ENCODE results near the gene ABCC3. TPM values are rescaled to one million over a fixed set of nuclear protein-coding genes. Genes with fewer than 3 reads are reported as not detected.

Gene ABCC3
- total RNA-seq, 1 experiment from 2014 or later: 0.56 TPM

DNA sequence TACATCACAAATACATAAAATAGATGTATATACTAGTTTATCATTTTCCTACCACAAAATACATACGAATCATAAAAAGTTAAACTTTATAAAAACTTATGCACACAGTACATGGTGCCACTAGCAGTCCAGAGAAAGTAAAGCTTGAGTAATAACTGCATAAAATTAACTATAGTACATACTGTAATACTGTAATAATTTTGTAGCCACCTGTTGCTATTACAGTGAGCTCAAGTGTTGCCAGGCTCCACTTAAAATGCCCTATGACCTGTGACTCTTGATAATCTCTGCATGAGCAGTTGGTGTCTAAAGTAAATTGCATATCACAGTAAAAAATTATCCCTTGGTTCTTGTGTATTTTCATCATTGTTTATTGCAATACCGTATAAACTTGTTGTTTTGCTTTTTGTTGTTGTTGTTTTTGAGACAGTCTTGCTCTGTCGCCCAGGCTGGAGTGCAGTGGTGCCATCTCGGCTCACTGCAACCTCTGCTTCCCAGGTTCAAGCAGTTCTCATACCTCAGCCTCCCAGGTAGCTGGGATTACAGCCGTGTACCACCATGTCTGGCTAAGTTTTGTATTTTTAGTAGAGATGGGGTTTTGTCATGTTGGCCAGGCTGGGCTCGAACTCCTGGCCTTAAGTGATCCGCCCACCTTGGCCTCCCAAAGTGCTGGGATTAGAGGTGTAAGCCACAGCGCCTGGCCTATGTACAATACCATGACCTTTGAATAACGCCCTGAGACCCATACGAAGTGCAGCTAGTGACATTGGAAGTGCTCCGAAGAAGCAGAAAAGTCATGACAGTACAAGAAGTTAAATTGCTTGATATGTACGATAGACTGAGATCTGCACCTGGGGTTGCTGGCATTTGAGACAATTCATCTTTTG is 91.3 kb downstream of the ABCC3 start:
- CTCF ChIA-PET: no interaction called here
- Histone ChIP-seq H3K36me3 (ENCODE audit: insufficient read depth, low read length, poor library complexity, severe bottlenecking) (no peaks in the 10 kb centered on the region), H3K9me3 (ENCODE audit: low read depth, low read length, poor library complexity, severe bottlenecking) (no peaks in the 10 kb centered on the region), H3K27me3 (replicated peaks; ENCODE audit: insufficient read depth, low read depth, low read length, poor library complexity) (no peaks in the 10 kb centered on the region), H3K4me1 (ENCODE audit: insufficient read depth, low read length, poor library complexity, severe bottlenecking) (peaks cover 22% of the 10 kb centered on the region), H3K4me3 (ENCODE audit: low read depth, low read length, poor library complexity, severe bottlenecking) (no peak overlapping the region), H3K27ac (ENCODE audit: low read depth, low read length, poor library complexity, severe bottlenecking) (no peak overlapping the region)
- no TSS peak for BruUV-seq (replicated peaks)
- no peak for DNase-seq (ENCODE audit: low spot score)
- POLR2A ChIA-PET (ENCODE audit: low non-redundant PET): interaction anchor here (1.1 kb wide), 1 partner anchor 13 kb away, joined by 3 read pairs; no protein-coding TSS in a partner anchor
- TF ChIP-seq CTCF (conservative IDR thresholded peaks at IDR 0.05; ENCODE audit: low read depth, low read length): no peak
- no peak for TF ChIP-seq EZH2 (IDR thresholded peaks at IDR 0.05; ENCODE audit: borderline replicate concordance, low read depth, low read length, poor library complexity, severe bottlenecking)
- intact Hi-C loops (cut with micrococcal nuclease; ENCODE audit: unreplicated experiment): no loop called here

- intact Hi-C loops (cut with micrococcal nuclease; ENCODE audit: unreplicated experiment): no loop called here
- Histone ChIP-seq H3K27ac (ENCODE audit: low read depth, low read length, poor library complexity, severe bottlenecking) (no peak overlapping the region), H3K9me3 (ENCODE audit: low read depth, low read length, poor library complexity, severe bottlenecking) (no peaks in the 10 kb centered on the region), H3K4me3 (ENCODE audit: low read depth, low read length, poor library complexity, severe bottlenecking) (no peak overlapping the region), H3K36me3 (ENCODE audit: insufficient read depth, low read length, poor library complexity, severe bottlenecking) (no peaks in the 10 kb centered on the region), H3K4me1 (ENCODE audit: insufficient read depth, low read length, poor library complexity, severe bottlenecking) (peaks cover 7% of the 10 kb centered on the region), H3K27me3 (replicated peaks; ENCODE audit: insufficient read depth, low read depth, low read length, poor library complexity) (no peaks in the 10 kb centered on the region)
- TF ChIP-seq CTCF (conservative IDR thresholded peaks at IDR 0.05; ENCODE audit: low read depth, low read length) (no peak), EZH2 (IDR thresholded peaks at IDR 0.05; ENCODE audit: borderline replicate concordance, low read depth, low read length, poor library complexity, severe bottlenecking) (no peak)
- no peak for DNase-seq (ENCODE audit: low spot score)
- BruUV-seq (replicated peaks): no TSS peak
- CTCF ChIA-PET: no interaction called here
- POLR2A ChIA-PET (ENCODE audit: low non-redundant PET): no interaction called here
These were observed 93.4 kb downstream of the ABCC3 start for GRCh38 chr17:50728112-50728429.

DNA sequence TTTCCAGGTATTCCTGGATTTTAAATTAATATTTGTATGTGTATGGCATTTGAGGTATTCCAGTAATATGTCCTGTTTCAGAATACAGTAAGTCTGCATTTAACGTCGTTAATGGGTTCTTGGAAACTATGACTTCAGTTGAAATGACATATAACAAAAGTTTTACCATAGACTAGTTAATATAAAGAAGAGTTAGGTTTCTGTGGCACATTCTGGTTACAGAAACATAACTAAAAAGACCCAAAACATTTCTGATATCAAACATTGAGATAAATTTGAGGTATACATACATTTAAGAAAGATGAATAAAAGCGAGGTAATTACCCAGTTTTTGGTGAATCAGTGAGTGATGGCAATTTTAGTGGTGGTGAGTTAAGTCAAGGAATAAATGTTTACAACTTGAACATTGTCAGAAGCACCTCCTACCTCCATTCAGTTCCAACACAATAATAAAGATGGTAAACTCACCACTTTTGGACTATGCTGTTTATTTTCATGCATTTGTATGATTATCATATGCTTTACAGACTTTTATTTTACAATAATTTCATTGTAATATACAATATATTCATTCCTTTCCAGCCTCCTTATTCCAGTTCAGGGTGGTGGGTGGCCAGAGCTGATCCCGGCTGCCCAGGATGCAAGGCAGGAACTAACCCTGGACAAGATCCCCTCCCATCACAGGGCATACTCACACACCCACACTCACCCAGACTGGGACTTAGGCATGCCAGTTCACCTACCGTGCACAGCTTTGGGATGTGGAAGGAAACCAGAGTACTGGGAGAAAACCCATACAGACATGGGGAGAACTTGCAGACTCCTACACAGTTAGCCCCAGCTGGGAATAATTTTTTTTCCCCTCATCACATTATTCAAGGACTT is 94.4 kb downstream of the ABCC3 start:
- ChIA-PET POLR2A (ENCODE audit: low non-redundant PET) (no interaction called here), CTCF (no interaction called here)
- no peak overlapping the region for H3K27ac ChIP-seq (ENCODE audit: low read depth, low read length, poor library complexity, severe bottlenecking)
- BruUV-seq (replicated peaks): no TSS peak
- H3K36me3 ChIP-seq (ENCODE audit: insufficient read depth, low read length, poor library complexity, severe bottlenecking): no peaks in the 10 kb centered on the region
- H3K4me1 ChIP-seq (ENCODE audit: insufficient read depth, low read length, poor library complexity, severe bottlenecking): no peaks in the 10 kb centered on the region
- H3K4me3 ChIP-seq (ENCODE audit: low read depth, low read length, poor library complexity, severe bottlenecking): no peak overlapping the region
- no peak for DNase-seq (ENCODE audit: low spot score)
- no peaks in the 10 kb centered on the region for H3K9me3 ChIP-seq (ENCODE audit: low read depth, low read length, poor library complexity, severe bottlenecking)
- intact Hi-C loops (cut with micrococcal nuclease; ENCODE audit: unreplicated experiment): no loop called here
- TF ChIP-seq CTCF (conservative IDR thresholded peaks at IDR 0.05; ENCODE audit: low read depth, low read length) (no peak), EZH2 (IDR thresholded peaks at IDR 0.05; ENCODE audit: borderline replicate concordance, low read depth, low read length, poor library complexity, severe bottlenecking) (no peak)
- no peaks in the 10 kb centered on the region for H3K27me3 ChIP-seq (replicated peaks; ENCODE audit: insufficient read depth, low read depth, low read length, poor library complexity)

Data from A673 (cell line).